Activated gamma-delta T cell (primary cell): Measurements from ENCODE around the gene OAS3.
"Not testable (repeated sequence)": the region's sequence is repeated elsewhere in the genome, so short reads cannot be mapped to it uniquely, and the experiment has no call there.

Experiments
- DNase-seq: peaks from one replicate; lab custom pipeline; 2025; lab: John Stamatoyannopoulos, UW

Gene OAS3

GRCh38 chr12:112985642-112986290 lies 47.5 kb downstream of the OAS3 start:
- DNase-seq: no peak

- DNase-seq: no peak
These were observed 48.1 kb downstream of the OAS3 start for GRCh38 chr12:112986291-112986800.

- DNase-seq: no peak
These were observed 49.3 kb downstream of the OAS3 start for GRCh38 chr12:112987561-112987960.

- DNase-seq: no peak
These were observed 50.0 kb downstream of the OAS3 start for GRCh38 chr12:112988224-112988623.

- DNase-seq: not testable (repeated sequence)
These were observed 50.6 kb downstream of the OAS3 start for GRCh38 chr12:112988823-112989385.

GRCh38 chr12:112989806-112990205 lies 51.5 kb downstream of the OAS3 start:
- no peak for DNase-seq

- DNase-seq: no peak
These were observed 54.5 kb downstream of the OAS3 start for GRCh38 chr12:112992541-112993398.

GRCh38 chr12:112995008-112995407 lies 56.7 kb downstream of the OAS3 start:
- no peak for DNase-seq

- DNase-seq: no peak
These were observed 58.2 kb downstream of the OAS3 start for GRCh38 chr12:112996501-112996900.

- no peak for DNase-seq
These were observed 59.2 kb downstream of the OAS3 start for GRCh38 chr12:112997506-112997905.

GRCh38 chr12:112998987-112999767 lies 60.9 kb downstream of the OAS3 start:
- no peak for DNase-seq

GRCh38 chr12:113000433-113000832 lies 62.2 kb downstream of the OAS3 start:
- no peak for DNase-seq

GRCh38 chr12:113002155-113002554 lies 63.9 kb downstream of the OAS3 start:
- DNase-seq: no peak

- DNase-seq: no peak
These were observed 64.4 kb downstream of the OAS3 start for GRCh38 chr12:113002676-113003075.

- DNase-seq: no peak
These were observed 65.4 kb downstream of the OAS3 start for GRCh38 chr12:113003636-113004035.

- no peak for DNase-seq
These were observed 67.5 kb downstream of the OAS3 start for GRCh38 chr12:113005762-113006161.

GRCh38 chr12:113006206-113006605 lies 67.9 kb downstream of the OAS3 start:
- DNase-seq: no peak

GRCh38 chr12:113006641-113007040 lies 68.4 kb downstream of the OAS3 start:
- DNase-seq: no peak

GRCh38 chr12:113007166-113007565 lies 68.9 kb downstream of the OAS3 start:
- DNase-seq: no peak

GRCh38 chr12:113010701-113011100 lies 72.4 kb downstream of the OAS3 start:
- no peak for DNase-seq

GRCh38 chr12:113014565-113014964 lies 76.3 kb downstream of the OAS3 start:
- DNase-seq: no peak

GRCh38 chr12:113016796-113017195 lies 78.5 kb downstream of the OAS3 start:
- DNase-seq: no peak
